ENCODE data around the gene ABCA6.
"Not testable (repeated sequence)": the region's sequence is repeated elsewhere in the genome, so short reads cannot be mapped to it uniquely, and the experiment has no call there.

The ABCA6 gene

DNA sequence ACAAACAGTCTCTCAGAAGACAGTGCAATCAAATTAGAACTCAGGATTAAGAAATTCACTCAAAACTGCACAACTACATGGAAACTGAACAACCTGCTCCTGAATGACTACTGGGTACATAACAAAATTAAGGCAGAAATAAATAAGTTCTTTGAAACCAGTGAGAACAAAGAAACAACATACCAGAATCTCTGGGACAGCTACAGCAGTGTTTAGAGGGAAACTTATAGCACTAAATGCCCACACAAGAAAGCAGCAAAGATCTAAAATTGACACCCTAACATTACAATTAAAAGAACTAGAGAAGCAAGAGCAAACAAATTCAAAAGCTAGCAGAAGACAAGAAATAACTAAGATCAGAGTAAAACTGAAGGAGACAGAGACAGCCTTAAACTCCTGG lies 68.3 kb downstream of the ABCA6 start:
- not testable (repeated sequence) for DNase-seq (ENCODE audit: low spot score)

DNA sequence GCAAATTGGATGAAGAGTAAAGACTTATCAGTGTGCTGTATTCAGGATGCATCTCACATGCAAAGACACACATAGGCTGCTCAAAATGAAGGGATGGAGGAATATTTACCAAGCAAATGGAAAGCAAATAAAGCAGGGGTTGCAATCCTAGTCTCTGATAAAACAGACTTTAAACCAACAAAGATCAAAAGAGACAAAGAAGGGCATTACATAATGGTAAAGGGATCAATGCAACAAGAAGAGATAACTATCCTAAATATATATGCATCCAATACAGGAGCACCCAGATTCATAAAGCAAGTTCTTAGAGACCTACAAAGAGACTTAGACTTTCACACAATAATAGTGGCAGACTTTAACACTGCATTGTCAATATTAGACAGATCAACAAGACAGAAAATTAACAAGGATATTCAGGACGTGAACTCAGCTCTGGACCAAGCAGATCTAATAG lies 68.9 kb downstream of the ABCA6 start:
- not testable (repeated sequence) for DNase-seq (ENCODE audit: low spot score)

DNA sequence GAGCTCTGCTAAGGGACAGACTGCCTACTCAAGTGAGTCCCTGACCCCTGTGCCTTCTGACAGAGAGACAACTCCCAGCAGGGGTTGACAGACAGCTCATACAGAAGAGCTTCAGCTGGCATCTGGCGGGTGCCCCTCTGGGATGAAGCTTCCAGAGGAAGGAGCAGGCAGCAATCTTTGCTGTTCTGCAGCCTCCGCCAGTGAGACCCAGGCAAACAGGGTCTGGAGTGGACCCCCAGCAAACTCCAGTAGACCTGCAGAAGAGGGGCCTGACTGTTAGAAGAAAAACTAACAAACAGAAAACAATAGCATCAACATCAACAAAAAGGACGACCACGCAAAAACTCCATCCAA lies 70.5 kb downstream of the ABCA6 start:
- DNase-seq (ENCODE audit: low spot score) = not testable (repeated sequence)

DNA sequence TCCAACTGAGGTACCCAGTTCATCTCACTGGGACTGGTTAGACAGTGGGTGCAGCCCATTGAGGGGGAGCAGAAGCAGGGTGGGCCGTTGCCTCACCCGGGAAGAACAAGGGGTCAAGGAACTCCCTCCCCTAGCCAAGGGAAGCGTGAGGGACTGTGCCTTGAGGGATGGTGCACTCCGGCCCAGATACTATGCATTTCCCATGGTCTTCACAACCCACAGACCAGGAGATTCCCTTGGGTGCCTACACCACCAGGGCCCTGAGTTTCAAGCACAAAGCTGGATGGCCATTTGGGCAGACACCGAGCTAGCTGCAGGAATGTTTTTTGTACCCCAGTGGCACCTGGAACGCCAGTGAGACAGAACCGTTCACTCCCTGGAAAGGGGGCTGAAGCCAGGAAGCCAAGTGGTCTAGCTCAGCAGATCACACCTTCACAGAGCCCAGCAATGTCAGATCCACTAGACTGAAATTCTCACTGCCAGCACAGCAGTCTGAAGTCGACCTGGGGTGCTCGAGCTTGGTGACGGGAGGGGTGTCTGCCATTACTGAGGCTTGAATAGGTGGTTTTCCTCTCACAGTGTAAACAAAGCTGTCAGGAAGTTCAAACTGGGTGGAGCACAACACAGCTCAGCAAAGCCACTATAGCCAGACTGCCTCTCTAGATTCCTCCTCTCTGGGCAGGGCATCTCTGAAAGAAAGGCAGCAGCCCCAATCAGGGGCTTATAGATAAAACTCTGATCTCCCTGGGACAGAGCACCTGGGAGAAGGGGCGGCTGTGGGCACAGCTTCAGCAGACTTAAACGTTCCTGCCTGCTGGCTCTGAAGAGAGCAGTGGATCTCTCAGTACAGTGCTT lies 71.1 kb downstream of the ABCA6 start:
- DNase-seq (ENCODE audit: low spot score) = not testable (repeated sequence)

DNA sequence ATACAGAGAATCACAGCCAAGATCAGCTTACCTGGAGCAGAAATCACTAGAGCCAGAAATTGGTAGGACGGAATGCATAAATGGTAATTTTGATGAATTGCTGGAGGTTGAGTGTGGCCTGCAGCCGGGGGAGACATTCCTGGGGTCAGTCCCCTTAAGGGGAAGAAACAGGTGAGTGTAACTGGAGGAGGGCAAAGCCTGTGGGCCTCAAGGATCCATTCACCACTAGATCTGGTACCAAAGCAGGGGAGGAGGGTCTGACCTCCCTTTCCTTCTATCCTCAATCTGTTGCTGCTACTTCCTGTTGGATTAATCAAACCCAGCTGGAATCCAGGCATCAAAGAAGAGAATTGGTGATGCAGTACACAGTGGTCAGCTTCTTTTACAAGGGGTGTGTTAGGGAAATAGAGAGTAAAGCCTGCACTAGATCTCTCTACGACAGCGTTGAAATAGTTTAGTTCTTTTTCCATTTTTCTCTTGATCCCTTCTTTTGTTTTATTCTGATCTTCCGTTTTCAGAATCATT lies 72.4 kb downstream of the ABCA6 start:
- no peak for DNase-seq (ENCODE audit: low spot score)

- DNase-seq (ENCODE audit: low spot score) = no peak
Observed at GRCh38 chr17:69067274-69068047, 74.2 kb downstream of the ABCA6 start.

- no peak for DNase-seq (ENCODE audit: low spot score)
Observed at GRCh38 chr17:69066482-69066881, 75.2 kb downstream of the ABCA6 start.

- DNase-seq (ENCODE audit: low spot score) = no peak
Observed at GRCh38 chr17:69065113-69065512, 76.6 kb downstream of the ABCA6 start.

DNA sequence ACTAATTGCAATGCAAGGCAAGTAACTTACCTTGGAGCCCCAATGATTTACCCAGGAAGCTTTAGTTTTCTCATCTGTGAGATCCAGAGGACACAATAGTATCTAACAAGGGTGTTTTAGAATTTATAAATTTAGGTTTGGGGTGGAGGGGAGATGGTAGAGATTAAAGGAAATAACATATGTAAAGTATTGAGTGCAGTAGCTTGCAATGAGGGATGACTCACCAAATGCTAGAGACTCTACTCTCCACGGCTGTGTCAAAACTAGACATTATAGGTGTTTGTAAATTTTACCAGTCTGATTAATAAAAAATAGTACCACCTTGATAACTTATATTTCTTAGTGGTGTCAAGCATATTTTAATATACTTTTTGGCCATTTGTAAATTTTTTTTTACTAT lies 77.2 kb downstream of the ABCA6 start:
- DNase-seq (ENCODE audit: low spot score) = no peak

- DNase-seq (ENCODE audit: low spot score) = no peak
Observed at GRCh38 chr17:69064001-69064400, 77.7 kb downstream of the ABCA6 start.

GRCh38 chr17:69062860-69063581 lies 78.7 kb downstream of the ABCA6 start:
- DNase-seq (ENCODE audit: low spot score) = no peak

- no peak for DNase-seq (ENCODE audit: low spot score)
Observed at GRCh38 chr17:69061721-69062556, 79.8 kb downstream of the ABCA6 start.

- DNase-seq (ENCODE audit: low spot score) = no peak
Observed at GRCh38 chr17:69060822-69061221, 80.9 kb downstream of the ABCA6 start, which contains the start of gene ABCA9. Gene ABCA9 (minus strand): TSS chr17:69060927. CDS start chr17:69051126, 9,801 bp downstream.

DNA sequence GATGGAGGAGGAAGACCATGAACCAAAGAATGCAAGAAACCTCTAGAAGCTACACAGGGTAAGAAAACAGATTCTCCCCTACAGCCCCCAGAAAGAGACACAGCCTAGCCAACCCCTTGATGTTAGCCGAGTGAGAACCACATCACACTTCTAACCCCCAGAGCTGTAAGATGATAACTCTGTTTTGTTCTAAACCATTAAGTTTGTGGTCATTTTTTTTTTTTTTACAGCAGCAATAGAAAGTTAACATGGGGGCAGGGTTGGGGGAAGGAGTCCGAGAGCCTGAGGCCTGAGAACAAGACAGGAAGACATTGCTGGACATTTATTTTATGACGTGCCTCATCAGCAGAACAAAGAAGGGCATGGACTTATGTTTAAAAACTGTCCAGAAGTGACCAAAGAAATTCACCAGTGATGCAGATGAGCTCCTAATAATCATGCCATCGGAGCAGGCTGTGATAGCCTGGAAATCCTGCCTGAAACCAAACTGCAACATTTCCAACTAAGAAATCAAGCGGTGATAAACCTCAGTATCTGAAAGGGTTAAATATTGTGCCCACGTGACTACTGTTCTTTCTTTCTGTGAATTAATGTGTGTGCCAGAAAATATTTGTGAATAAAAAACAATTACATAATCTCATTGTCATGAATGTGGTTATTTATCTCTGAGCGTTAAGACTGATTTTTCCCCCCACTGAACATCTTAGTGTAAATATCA lies 82.1 kb downstream of the ABCA6 start:
- DNase-seq (ENCODE audit: low spot score) = no peak

DNA sequence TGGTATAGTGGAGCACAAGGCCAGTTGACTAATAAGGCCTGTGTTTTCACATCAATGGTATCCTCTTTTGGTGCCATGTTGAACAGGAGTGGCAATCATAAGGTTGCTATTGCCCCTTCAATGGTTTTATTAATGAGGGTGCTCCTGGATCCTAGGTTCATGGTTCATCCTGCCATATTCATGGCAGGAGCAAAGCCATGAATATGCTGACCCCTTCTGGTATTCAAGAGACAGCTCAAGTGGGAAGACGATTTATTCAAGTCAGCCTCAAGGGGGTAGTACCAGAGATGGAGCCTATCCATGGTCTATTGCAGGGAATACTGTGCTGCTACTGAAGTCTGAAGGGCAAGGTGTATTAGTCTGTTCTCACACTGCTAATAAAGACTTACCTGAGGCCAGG lies 83.5 kb downstream of the ABCA6 start:
- no peak for DNase-seq (ENCODE audit: low spot score)

DNA sequence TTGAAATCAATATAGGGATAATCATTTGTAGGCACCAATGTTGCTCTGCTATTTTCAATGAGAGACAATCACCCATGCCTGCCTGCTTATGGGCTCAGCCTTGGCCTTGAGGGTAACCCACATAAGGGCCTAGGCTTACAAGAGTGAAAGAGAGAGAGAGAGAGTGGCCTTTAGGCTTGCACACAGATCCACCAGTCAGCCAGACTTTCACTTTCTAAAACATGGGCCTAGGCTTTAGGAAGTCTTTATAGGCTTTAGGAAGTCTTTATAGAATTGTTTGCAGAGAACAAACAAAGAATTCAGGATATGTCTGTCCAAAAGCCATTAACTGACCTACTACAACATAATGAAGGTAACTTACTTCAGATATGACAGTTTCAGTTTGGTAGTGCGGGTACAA lies 84.4 kb downstream of the ABCA6 start:
- no peak for DNase-seq (ENCODE audit: low spot score)

- DNase-seq (ENCODE audit: low spot score) = no peak
Observed at GRCh38 chr17:69056179-69056823, 85.4 kb downstream of the ABCA6 start.

- no peak for DNase-seq (ENCODE audit: low spot score)
Observed at GRCh38 chr17:69055334-69055733, 86.4 kb downstream of the ABCA6 start.

GRCh38 chr17:69050999-69051775 lies 90.5 kb downstream of the ABCA6 start:
- DNase-seq (ENCODE audit: low spot score) = no peak
